Eye (tissue), 1 donor: ENCODE measurements around the gene PLEKHA5.
"Not testable (repeated sequence)": the region's sequence is repeated elsewhere in the genome, so short reads cannot be mapped to it uniquely, and the experiment has no call there.

ENCODE experiments used
- DNase-seq: peaks from one replicate; pipeline ENCODE4 v3.0.0-alpha.2; 2015

Gene PLEKHA5

DNA sequence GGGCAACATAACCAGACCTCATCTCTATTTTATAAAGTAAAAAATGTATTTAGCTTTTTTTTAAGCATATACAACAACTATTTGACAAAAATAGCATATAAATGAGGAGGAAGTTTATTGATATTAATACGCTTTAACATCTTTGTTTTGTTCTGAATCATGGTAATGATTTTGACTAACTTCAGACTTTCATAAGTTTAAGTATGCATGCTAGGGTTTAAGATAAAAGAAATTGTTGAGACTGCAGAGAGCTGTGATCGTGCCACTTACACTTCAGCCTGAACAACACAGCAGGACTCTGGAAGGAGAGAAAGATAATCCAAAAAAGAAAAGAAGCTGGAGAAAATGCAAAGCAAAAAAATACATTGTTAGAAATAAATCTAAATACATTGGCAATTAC, 221.8 kb downstream of the PLEKHA5 start:
- no peak for DNase-seq

DNA sequence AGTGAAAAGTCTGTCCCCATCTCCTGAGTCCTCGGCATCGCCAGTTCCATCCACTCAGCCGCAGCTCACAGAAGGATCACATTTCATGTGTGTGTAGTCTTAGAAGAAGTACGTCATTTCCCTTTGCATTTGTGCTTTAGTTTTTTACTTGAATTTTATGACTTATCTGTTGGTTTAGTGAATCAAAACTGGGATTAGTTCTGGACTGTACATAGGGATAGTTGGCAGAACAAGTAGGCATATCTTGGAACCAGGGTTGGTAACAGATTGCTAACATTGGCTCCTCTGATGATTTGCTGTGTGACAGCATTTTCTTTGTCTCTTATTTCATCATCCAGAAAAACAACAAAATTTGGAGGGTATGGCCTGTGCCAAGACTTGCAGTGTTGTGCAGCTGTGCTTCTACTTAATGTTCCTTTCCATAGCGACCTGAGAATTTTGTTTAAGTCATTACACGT, 240.2 kb downstream of the PLEKHA5 start:
- peak; percentile 41 for DNase-seq

DNA sequence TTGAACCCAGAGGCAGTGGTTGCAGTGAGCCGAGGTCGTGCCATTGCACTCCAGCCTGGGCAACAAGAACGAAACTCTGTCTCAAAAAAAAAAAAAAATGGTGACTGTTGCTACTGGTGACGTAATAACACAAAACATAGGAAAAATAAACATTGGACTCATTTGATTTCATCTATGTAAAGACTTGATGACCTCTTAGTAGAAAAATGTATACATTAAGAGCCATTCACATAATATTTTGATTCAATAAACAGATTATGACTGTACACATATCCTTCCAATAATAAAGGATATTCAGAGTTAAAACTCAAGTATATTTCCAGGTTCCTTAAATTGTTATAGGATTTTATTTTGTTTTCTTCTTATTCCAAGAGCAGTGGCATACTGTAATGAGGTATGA, 244.1 kb downstream of the PLEKHA5 start:
- DNase-seq, result peak; percentile 33

DNA sequence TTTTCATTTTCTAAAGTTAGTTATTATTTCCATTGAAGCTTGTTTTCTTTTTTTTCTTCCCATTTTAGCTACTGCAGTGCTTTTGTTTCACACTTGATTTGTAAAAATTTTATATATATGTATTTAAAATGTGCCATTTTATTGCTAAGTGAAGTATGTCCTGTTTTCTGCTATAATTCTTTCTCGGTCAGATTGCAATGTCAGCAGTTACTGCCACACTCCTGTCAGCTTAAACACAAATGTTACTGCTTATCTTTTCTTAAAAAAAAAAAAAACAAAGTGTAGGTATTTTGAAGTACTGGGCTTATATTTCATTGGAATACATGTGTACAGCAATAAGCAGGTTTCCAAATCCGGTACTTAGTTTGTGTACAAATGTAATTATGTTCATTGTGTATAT, 246.4 kb downstream of the PLEKHA5 start:
- no peak for DNase-seq

DNA sequence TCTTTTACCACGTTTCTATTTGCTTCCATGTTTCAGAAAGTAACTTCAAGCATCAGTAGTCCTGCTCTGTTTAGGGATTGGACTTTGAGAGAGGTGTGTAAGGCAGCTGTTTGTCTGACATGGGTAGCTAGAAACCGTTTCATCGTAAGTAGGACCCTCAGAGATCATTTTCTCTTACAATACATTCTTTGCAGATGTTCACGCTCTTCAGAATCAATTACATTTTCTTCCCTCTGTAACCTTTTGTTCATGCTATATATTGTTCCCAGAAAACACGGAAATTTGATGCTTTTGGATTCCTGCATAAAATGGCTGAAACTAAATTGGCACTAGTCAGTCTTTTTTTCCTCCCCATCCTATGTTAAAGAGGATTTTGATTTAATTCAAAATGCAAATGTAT, 247.2 kb downstream of the PLEKHA5 start:
- peak; percentile 33 for DNase-seq

DNA sequence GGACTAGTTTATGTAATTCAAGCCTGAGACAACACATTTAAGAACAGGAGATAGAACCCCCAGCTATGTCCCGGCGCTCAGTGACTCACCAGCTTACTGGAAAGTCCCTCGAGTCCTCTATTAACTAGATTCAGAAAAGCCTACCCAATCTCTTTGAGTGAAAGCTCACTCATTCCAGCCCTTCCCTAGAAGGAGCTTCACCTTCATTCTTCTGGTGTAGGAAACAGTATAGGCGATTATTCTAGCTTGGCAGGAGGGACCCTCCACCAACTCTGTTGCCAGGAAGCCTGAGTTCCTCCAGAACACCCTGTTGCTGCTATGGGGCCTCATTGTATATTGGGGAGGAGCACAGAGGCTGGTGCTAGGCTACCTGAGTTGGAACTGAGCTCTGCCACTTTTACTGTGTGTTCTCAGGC, 252.6 kb downstream of the PLEKHA5 start:
- no peak for DNase-seq

DNA sequence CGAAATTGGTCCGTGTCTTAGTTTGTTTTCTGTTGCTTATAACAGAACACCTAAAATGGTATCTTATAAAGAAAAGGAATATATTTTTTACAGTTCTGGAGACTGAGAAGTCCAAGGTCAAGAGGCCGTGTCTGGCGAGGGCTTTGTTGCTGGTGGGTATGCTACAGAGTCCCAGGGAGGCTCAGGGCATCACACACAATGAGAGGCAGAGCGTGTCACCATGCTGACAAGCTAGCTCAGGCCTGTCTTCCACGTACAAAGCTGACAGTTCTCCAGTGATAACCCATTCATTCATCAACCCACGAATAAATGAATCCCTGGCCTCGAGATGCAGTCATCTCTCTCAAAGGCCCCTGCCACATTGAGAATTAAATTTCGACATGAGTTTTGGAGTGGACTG, 253.0 kb downstream of the PLEKHA5 start:
- no peak for DNase-seq

DNA sequence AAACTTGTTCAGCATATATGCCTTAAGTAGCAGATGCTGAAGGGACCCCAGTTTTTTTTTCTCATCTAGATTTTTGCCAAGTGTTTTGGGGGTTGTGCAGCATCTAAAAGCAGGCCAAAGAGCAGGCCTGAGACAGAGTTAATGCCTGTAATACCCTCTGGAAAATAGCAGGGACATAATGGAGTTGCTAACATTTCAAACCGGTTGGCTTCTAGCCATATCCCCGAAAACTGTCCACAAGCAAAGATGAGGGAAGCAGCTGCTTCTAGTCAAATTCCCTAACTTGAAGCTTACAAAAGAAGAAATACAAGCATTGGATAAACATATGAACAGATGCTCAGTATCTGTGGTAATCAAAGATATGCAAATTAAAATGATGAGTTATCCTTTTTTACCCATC, 257.6 kb downstream of the PLEKHA5 start:
- peak; percentile 58 for DNase-seq

DNA sequence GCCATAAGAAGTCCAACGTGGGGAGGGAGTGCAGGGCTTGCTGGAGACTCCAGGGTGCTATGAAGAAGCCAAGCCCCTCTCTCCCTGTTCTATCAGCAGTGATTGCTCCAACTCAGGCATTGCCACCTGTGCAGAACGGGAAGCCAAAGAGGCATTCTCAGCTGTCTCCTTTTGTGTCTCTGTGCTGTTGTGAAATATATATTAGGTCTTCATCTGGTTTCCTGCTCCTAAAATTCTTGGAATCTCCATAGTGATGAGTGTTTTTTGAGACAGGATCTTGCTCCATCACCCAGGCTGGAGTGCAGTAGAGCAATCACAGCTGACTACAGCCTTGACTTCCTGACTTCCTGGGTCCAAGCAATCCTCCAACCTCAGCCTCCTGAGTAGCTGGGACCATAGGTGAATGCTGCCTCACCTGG, 258.6 kb downstream of the PLEKHA5 start:
- DNase-seq, result no peak

DNA sequence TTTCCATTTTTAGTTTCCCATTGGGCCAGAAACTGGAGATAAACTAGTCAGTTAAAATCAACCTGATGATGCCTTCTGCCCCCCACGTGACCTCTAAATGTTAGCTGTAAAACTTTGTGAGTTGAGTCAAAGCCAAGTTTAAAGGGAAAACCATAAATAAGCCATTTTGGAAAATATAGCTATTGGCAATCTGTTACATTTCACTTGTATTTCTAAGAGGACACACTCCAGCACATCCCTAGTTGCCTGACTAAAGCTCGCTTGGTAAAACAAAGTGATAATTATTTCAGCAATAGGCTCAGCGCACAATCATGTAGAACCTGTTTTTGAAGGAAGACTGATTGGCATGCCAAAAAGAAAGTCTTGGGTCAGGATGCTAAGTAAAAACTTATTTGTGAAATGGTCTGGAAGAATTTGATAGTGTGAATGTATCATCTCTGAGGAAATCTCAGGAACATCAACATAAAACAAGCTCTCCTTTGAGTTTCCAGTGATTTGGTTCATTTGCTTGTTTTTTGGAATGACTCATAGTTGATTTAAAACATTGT, 260.6 kb downstream of the PLEKHA5 start:
- peak; percentile 69 for DNase-seq

DNA sequence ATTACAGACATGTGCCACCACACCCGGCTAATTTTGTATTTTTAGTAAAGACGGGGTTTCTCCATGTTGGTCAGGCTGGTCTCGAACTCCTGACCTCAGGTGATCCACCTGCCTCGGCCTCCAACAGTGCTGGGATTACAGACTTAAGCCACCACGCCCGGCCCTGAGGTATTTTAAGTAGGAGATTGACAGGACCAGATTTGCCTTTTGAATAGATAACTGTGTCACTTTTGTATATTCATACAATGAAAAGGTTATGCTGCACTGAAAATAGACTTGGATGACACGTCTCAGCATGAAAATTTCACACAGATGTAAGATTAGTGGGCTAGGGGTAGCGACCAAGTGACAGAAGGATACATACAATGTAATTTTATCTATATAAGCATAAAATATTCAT, 263.1 kb downstream of the PLEKHA5 start:
- not testable (repeated sequence) for DNase-seq

DNA sequence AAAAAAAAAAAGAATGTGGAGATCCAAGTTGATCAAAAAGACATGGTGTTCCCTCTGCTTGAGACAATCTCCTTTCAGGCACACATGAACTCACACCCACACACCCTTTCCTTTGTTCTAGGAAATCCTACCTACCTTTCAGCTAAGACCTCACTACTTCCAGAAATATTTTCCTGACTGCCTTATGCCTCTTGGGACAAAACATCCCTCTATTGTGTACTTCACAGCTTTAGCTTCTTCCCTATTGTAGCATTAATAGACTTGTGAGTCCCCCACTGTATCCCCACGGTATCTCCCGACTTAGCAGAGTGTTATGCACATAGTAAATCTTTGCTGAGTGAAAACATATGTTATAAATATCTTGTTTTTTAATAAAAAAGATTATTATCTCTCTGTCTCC, 264.9 kb downstream of the PLEKHA5 start:
- DNase-seq, result no peak

DNA sequence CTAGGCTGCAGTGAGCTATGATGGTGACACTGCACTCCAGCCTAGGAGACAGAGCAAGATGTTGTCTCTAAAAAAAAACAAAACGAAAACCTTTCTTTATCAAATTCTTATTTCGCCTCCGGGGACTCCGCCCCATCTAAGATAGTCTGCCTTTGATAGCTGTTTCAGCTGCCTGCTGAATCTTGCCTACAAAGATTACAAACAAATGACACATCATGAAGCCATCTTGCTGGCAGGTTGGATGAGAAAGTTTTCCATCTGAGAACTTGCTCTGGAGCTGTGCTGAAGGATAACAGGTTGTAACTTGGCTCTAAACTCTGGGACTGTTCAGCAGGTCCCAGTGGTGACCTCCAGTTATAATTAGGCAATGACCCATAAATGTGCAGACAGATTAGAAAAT, 268.0 kb downstream of the PLEKHA5 start:
- no peak for DNase-seq

DNA sequence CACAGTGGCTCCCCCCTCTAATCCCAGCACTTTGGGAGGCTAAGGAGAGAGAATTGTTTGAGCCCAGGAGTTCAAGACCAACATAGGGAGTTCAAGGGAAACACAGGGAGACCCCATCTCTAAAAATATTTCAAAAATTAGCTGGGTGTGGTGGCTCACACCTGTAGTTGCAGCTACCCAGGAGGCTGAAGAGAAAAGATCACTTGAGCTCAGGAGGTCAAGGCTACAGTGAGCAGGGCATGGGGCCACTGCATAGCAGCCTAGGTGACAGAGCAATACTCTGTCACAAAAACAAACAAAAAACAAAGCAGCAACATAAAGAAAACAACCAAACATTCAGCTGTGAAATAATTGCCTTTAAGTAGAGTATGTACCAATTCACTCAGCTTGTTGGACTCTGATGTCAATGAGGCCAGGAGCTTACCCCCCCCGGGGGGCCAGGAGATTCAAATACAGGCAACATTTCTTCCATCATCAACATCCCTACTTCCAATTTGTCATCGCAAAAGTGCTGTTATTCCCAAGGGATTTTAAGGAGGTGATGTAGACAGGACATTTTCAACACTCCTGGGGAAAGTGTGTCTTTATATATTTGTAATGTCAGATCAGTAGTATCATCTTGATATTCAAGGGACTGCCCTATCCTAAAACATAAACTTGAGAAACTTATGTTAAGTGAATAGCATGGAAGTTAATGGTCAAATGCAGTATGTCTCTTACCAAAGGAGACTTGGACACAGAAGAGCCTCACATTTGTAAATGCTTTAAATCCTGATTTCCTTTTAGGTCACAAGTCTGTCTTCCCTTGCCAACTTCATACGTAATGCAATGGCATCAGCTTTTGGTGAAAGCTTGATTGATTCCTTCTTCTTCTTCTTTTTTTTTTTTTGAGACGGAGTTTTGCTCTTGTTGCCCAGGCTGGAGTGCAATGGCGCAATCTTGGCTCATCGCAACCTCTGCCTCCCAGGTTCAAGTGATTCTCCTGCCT, 269.1 kb downstream of the PLEKHA5 start:
- DNase-seq, result no peak

DNA sequence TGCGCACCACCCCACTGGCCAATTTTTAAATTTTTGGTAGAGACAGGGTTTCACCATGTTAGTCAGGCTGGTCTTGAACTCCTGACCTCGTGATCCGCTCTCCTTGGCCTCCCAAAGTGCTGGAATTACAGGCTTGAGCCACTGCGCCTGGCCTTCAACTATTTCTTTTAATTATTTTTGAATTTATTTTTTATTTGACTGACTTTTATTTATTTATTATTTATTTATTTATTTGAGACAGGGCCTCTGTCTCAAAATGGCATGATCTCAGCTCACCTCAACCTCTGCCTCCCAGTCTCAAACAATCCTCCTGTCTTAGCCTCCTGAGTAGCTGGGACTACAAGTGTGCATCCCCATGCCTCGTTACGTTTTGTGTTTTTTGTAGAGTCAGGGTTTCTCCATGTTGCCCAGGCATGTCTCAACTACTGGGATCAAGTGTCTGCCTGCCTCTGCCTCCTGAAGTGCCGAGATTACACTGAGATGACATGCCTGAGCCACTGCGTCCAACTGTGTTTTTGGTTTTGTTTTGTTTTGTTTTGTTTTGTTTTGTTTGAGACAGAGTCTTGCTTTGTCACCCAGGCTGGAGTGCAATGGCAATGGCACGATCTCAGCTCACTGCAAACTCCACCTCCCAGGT, 271.2 kb downstream of the PLEKHA5 start:
- DNase-seq, result not testable (repeated sequence)

DNA sequence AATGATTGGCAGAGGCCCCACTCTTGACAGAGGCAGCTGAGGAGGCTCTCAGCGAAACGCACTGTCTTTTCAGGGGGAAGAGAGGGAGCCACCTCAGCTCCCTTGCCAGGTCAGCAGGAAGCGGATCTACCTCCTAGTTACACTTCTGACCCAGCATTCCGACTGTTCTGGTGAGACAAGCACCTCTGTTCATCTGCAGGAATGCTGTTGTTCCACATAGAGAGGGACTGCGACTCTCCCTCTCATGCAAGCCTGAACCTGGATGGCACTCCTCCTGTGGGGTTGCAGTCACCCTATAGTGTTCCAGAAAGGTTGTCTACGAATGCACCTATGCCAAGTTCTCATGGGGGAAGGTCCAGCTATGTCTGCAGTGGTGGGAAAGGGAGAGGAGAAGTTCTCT, 272.7 kb downstream of the PLEKHA5 start:
- DNase-seq, result no peak

DNA sequence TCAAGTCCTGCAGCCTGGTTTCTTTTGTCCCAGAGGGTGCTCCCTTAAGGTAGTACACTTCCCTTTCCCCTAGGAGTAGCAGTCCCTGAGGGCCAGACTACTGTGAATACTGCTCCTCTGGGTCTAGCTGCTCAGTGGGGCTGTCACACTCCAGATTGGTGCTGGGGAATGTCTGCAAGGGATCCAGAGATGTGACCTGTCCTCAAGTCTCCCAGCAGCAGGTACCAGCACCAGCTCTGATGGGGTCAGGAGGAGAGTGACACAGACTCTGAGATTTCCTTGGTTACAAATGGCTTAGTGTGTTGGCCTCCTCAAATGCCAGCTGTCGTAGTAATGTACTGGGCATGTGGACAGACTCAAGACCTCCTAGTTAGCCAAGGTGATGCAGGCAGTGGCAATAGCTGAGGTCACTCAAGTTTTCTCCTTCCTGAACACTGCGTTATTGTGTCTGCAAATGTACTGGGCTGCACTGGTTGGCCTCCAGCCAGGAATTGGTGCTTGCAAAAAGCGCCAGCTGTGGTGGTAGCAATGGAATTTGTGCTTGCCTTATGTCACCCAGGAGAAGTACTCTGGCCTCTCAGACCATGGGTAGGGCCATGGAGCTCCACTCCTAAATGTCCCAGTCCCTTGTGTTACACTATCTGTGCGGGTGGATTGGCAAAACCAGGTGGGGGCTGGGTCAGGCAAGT, 273.4 kb downstream of the PLEKHA5 start:
- DNase-seq, result peak; percentile 28

DNA sequence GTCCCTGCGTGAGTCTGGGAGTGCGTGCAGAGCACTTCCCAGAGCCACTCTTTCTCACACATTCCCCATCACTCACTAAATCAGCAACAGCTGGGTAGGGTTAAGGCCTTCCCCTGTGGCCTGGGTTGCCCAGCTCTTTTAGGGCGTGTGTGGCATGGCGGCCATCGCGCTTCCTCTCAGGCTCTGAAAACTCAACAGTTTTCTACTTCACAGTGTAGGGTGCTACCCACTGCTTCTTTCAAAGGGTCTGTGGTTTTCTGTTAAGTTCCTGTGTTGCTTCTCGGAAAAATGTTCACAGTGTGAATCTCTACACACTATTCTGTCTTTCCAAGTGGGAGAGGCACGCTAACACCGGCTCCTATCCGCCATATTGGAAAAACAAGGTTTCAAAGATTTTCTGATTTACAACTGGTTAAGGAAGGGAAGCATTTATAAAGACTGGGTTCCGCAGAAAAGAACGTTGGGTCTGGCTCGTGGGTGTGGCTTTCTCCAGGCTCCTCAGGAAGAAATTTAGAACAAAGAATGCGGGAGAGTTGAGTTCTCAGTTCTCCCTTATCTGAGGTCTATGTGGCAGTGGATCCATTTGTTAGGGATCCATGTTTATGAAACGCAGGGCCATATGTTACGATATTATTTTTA, 274.8 kb downstream of the PLEKHA5 start:
- no peak for DNase-seq

DNA sequence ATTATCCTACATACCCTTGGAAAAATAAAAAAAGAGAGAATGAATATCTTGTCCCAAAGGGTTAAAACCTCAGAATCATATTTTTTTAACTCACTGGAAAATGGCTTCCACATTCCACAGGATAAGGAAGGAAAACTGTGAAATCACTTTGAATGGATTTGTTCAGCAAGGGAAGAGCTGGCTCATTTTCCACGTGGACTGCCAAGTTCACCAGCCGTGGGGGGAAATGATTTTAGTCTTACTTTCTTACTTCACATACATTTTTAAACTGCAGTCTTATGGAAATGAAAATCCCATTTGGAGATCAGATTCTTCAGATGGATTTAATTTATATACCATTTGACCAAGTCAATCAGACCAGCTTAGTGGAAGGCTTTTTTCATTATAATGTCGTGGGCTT, 279.8 kb downstream of the PLEKHA5 start:
- DNase-seq, result peak; percentile 70

DNA sequence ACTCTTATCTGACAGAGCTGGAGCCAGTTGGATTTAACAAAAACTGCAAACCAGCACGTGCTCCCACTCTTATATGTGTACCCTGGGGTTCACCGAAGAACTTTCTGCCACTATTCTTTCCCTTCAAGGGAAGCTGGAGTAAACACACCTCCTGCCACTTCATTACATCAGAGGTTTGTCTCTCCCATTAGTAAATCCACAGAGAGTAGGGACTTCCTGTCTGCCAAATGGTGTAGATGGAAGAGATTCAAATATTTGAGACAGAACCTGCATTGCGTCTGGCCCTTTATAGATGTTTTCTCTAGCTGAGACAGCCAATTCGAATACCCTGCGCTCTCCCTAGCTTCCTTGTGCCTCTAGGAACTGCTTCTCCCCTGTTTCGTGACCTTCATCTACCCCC, 280.7 kb downstream of the PLEKHA5 start:
- DNase-seq, result peak; percentile 41

DNA sequence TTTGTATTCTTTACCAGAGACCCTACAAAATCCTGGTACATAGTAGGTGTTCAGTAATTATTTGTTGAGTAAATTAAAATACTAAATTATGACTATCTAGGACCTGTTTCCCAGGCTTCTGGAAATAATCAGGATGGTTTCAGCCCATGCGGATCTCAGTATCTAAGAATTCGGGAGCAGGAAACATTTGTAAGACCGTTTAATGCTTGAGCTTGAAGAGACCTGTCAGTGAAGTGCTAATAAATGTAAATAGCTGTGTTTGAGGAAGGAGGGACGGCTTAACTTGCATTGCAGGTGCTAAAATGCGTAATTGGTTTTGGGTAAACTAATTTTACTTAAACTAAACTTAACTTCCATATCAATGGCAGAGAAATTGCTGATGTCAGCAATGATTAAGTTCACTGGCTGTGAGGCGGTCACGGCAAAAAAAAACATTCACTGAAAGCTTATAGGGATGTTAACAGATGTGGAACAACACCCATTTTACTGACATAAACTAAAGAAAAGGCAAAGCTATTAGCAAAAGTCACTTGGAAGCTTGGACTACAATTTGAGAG, 281.2 kb downstream of the PLEKHA5 start:
- peak; percentile 25 for DNase-seq
